GM12872 (cell line): ENCODE measurements around the gene TDRD3.

Experiments
- TF ChIP-seq, protein P1 (sequence below): IDR thresholded peaks from 3 replicates; pipeline ENCODE4 v1.5.1; 2011; ENCODE audit warnings: low read depth, mild to moderate bottlenecking, low read length, moderate library complexity; ENCODE audit not compliant: insufficient read depth

Gene TDRD3

DNA sequence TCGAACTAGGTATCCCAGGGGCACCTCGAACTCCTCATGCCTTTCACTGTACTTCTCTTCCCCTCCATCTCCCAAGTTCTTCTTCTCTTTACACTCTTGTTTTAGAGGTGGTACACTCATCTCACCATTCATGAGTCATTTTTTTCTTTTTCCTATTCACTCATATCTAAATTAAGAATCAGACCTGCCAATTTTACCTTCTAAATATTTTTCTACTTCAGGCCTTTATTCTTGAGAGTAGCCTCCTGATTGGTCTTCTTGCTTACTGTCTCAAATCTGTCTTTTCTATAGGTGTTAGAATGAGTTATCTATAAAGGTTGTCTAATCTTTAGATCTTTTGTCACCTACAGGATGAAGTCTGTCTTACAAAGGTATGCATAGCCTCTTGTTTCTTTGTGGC lies 20.7 kb downstream of the TDRD3 start:
- TF ChIP-seq, protein P1, sequence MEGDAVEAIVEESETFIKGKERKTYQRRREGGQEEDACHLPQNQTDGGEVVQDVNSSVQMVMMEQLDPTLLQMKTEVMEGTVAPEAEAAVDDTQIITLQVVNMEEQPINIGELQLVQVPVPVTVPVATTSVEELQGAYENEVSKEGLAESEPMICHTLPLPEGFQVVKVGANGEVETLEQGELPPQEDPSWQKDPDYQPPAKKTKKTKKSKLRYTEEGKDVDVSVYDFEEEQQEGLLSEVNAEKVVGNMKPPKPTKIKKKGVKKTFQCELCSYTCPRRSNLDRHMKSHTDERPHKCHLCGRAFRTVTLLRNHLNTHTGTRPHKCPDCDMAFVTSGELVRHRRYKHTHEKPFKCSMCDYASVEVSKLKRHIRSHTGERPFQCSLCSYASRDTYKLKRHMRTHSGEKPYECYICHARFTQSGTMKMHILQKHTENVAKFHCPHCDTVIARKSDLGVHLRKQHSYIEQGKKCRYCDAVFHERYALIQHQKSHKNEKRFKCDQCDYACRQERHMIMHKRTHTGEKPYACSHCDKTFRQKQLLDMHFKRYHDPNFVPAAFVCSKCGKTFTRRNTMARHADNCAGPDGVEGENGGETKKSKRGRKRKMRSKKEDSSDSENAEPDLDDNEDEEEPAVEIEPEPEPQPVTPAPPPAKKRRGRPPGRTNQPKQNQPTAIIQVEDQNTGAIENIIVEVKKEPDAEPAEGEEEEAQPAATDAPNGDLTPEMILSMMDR, result no peak

DNA sequence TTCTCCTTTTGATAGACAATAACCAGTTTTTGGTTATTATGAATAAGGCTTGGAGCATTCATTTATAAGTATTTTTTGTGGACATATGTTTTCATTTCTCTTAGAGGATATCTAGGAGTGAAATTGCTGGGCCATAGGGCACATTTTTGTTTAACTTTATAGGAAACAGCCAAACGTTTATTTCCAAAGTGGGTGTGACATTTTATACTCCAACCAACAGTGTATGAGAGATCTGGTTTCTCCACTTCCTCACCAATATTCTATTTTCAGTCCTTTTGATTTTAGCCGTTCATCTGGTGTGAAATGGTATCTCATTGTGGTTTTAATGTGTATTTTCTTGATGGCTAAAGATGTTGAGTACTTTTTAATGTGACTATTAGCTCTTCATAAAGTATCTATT lies 21.9 kb downstream of the TDRD3 start:
- TF ChIP-seq, protein P1, result no peak

DNA sequence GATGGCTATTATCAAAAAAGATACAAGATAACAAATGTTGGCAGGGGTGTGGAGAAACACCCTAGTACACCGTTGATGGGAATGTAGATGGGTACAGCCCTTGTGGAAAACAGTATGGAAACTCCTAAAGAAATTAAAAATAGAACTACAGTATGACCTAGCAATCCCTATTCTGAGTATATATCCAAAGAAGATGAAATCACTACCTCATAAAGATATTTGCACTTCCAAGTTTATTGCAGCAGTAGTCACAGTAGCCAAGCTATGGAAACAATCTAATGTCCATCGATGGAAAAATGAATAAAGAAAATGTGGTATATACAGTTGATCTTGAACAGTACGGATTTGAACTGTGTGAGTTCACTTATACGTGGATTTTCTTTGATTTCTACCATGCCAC lies 28.3 kb downstream of the TDRD3 start:
- TF ChIP-seq, protein P1, result no peak

DNA sequence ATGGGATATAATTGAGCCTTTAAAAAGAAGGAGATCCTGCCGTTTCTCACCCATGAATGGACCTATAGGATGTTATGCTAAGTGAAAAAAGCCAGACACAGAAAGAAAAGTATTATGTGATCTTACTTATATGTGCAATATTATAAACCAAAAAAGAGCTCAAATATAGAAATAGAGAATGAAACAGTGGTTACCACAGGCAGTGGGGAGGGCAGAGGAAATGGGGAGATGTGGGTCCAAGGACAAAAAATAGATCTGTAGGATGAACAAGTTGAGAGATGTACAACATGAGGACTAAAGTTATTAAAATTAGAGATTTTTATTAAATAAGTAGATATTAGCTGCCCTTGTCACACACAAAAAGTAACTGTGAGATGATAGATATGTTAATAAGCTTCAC lies 29.1 kb downstream of the TDRD3 start:
- TF ChIP-seq, protein P1, result no peak

DNA sequence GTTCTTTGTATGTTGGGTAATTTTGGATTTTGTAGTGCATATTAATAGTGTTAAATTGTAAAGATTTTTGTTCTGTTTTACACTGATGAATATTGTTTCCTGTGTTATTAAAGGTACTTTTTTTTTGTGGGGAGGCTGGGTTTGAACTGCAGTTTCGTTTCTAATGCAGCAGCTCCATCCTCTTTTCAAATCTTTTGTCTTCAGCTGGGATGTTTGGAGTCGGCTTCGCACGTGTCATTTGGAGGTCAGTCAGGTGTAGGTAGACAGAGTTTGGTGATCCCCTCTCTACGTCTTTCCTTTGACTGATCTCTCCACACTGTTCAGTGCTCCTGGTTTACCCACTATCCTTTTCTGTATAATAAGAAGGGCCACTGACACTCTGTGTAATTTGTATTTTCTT lies 30.3 kb downstream of the TDRD3 start:
- TF ChIP-seq, protein P1, result no peak

DNA sequence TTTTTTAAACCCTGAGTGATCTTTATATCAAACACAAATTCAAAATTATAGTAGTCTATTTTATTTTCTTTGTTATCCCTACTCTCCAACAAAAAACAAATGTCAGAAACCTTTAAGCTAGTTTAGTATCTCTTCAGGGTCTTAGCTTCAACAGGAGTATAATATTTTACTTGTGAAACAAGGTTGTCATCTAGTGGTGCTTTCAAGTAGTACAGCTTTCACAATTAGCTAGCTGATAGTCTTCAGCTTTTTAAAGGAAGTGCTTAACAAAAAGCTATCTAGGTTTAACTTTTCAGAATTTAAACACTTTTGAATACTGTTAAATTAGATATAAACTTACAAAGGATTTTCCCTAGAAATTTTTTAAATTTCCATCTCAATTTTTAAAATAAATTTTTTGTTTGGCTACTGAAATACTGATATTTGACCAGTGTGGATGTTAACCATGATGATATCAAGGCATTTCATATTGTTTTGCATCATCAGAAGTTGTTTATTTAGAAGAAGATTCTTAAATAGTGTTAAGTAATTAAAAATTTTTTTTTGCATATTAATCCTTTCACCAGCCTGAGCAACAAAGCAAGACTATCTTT lies 34.2 kb downstream of the TDRD3 start:
- TF ChIP-seq, protein P1, result peak; percentile 77

DNA sequence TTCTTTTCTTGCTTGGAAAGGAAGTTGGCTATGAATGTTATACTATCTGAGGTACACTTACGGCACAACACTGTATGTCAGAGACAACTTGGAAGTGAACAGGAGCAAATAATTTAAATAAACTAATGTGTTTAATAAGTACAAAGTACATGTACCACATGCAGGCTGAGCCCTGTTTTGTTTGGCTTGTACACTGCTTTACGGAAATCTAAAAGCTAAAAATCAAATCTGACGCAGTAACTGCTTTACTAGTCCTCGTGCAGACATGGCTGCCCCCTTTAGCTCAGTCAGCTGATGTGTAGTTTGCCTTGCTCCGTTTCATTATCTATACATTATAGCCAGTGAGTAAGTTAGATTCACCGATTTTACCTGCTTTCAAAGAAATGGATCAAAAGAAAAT lies 36.5 kb downstream of the TDRD3 start:
- TF ChIP-seq, protein P1, result no peak
